ENCODE data around the gene ZMYND15.
A peak's percentile ranks its signal among the peaks of the same experiment; 100 is the strongest.

The ZMYND15 gene

DNA sequence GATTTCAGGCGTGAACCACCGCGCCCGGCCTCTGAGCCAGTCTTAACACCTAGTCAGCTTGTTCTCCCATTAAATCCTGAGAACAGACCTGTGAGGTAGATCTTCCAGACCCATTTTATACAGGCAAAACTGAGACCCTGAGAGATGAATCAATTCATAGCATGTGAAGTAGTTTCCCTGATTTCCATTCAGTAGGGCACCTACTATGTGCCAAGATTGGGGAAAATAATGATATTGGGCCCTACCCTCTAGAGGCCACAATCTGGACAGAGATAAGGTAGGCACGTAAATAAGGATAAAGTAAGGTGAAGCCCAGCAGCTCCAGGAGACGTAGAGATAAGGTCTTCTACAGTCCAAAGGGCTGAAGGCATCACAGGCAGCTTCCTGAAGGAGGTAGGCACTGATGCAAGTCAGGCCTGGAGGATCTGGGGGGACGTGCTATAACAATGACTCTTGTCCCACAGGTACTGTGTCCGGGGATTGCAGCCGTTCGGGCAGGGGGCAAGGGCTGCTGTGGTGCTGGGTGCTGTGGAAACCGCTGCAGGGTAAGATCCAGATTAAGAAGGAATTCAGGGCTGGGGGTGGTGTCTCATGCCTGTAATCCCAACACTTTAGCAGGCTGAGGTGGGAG, 40.8 kb downstream of the ZMYND15 start:
- H3K9me3 ChIP-seq (ENCODE audit: control insufficient read depth in 5 of 5, low read length in 5 of 5): no peaks in the 10 kb centered on the region
- peaks cover 0 to 9% (median 4%) of the 10 kb centered on the region in 5 donors for H3K4me1 ChIP-seq (ENCODE audit: control insufficient read depth in 5 of 5, insufficient read depth in 5 of 5, low read length in 5 of 5)
- H3K27me3 ChIP-seq (ENCODE audit: control insufficient read depth in 5 of 5, insufficient read depth in 4 of 5, low read length in 5 of 5): peaks cover 10 to 26% (median 17%) of the 10 kb centered on the region in 5 donors
- no peak overlapping the region for H3K27ac ChIP-seq (ENCODE audit: low read depth, low read length)
- H3K9ac ChIP-seq (ENCODE audit: low read length in 5 of 5): no peak overlapping the region
- H3K36me3 ChIP-seq (ENCODE audit: control insufficient read depth in 5 of 5, insufficient read depth in 5 of 5, low read length in 5 of 5): no peaks in the 10 kb centered on the region
- H3K4me3 ChIP-seq (ENCODE audit: low read depth in 1 of 5, low read length in 5 of 5): no peak overlapping the region

DNA sequence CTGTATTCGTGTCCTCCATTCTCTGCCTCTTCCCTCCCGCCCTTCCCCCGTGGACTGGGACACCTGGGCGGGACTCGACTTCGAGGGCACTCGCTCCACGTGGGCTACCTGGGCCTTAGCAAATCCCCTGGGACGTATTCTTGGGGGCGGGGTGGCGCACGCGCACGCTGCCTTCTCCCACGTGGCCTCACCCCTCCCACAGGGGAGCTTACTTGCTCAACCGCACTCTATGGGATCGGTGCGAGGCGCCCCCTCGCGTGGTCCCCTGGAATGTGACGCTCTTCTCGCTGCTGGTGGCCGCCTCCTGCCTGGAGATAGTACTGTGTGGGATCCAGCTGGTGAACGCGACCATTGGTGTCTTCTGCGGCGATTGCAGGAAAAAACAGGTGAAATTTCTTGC, 43.0 kb downstream of the ZMYND15 start:
- Histone ChIP-seq H3K9ac (ENCODE audit: low read length in 5 of 5) (no peak overlapping the region), H3K27ac (ENCODE audit: low read depth, low read length) (no peak overlapping the region), H3K9me3 (ENCODE audit: control insufficient read depth in 5 of 5, low read length in 5 of 5) (no peaks in the 10 kb centered on the region), H3K27me3 (ENCODE audit: control insufficient read depth in 5 of 5, insufficient read depth in 4 of 5, low read length in 5 of 5) (peaks cover 19 to 36% (median 21%) of the 10 kb centered on the region in 5 donors), H3K4me3 (ENCODE audit: low read depth in 1 of 5, low read length in 5 of 5) (no peak overlapping the region), H3K4me1 (ENCODE audit: control insufficient read depth in 5 of 5, insufficient read depth in 5 of 5, low read length in 5 of 5) (peaks cover 2 to 31% (median 25%) of the 10 kb centered on the region in 5 donors), H3K36me3 (ENCODE audit: control insufficient read depth in 5 of 5, insufficient read depth in 5 of 5, low read length in 5 of 5) (no peaks in the 10 kb centered on the region)

GRCh38 chr17:4785311-4786105, 45.9 kb downstream of the ZMYND15 start:
- Histone ChIP-seq H3K4me3 (ENCODE audit: low read depth in 1 of 5, low read length in 5 of 5) (peak overlapping the region in 4 of 5 donors; percentile 37 to 58 (median 52)), H3K27me3 (ENCODE audit: control insufficient read depth in 5 of 5, insufficient read depth in 4 of 5, low read length in 5 of 5) (peaks cover 19 to 32% (median 21%) of the 10 kb centered on the region in 5 donors), H3K9ac (ENCODE audit: low read length in 5 of 5) (peak overlapping the region in 2 of 5 donors; percentile 22 to 46), H3K36me3 (ENCODE audit: control insufficient read depth in 5 of 5, insufficient read depth in 5 of 5, low read length in 5 of 5) (no peaks in the 10 kb centered on the region), H3K27ac (ENCODE audit: low read depth, low read length) (no peak overlapping the region), H3K9me3 (ENCODE audit: control insufficient read depth in 5 of 5, low read length in 5 of 5) (no peaks in the 10 kb centered on the region), H3K4me1 (ENCODE audit: control insufficient read depth in 5 of 5, insufficient read depth in 5 of 5, low read length in 5 of 5) (peaks cover 4 to 55% (median 45%) of the 10 kb centered on the region in 5 donors)

DNA sequence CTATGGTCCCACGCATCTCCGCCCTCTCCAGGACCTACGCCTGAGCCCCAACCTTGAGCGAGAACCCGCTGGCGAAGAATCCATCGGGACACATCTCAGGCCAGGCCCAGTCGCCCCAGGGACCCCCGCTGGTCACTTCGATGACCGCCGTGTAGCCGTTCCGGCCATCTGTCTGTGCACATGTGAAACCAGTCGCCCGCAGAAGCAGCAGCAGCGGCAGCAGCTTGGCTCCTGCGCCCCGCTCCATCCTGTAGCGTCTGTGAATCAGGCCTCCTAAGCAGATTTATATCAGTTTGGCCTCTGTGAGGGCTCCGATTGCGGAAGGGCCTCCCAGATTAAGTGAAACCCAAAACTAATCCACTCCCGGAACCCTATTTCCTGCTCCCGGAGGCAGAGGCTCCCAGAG, 46.5 kb downstream of the ZMYND15 start, which contains the start of gene VMO1:
VMO1 (minus strand) TSS at position 259 of the 406 bp plus-strand sequence; CDS start at position 247, 12 bp downstream.
- Histone ChIP-seq H3K27me3 (ENCODE audit: control insufficient read depth in 5 of 5, insufficient read depth in 4 of 5, low read length in 5 of 5) (peaks cover 19 to 30% (median 21%) of the 10 kb centered on the region in 5 donors), H3K36me3 (ENCODE audit: control insufficient read depth in 5 of 5, insufficient read depth in 5 of 5, low read length in 5 of 5) (no peaks in the 10 kb centered on the region), H3K9me3 (ENCODE audit: control insufficient read depth in 5 of 5, low read length in 5 of 5) (no peaks in the 10 kb centered on the region), H3K4me3 (ENCODE audit: low read depth in 1 of 5, low read length in 5 of 5) (peak within 1 kb of the TSS; percentile 22 to 58 (median 51)), H3K27ac (ENCODE audit: low read depth, low read length) (no peak within 1 kb of the TSS), H3K9ac (ENCODE audit: low read length in 5 of 5) (peak within 1 kb of the TSS in 3 of 5 donors; percentile 32 to 53 (median 46)), H3K4me1 (ENCODE audit: control insufficient read depth in 5 of 5, insufficient read depth in 5 of 5, low read length in 5 of 5) (peaks cover 7 to 59% (median 48%) of the 10 kb centered on the region in 5 donors)

GRCh38 chr17:4786516-4786915, 46.9 kb downstream of the ZMYND15 start:
- H3K4me1 ChIP-seq (ENCODE audit: control insufficient read depth in 5 of 5, insufficient read depth in 5 of 5, low read length in 5 of 5): peaks cover 7 to 59% (median 48%) of the 10 kb centered on the region in 5 donors
- H3K27me3 ChIP-seq (ENCODE audit: control insufficient read depth in 5 of 5, insufficient read depth in 4 of 5, low read length in 5 of 5): peaks cover 19 to 30% (median 21%) of the 10 kb centered on the region in 5 donors
- H3K9me3 ChIP-seq (ENCODE audit: control insufficient read depth in 5 of 5, low read length in 5 of 5): no peaks in the 10 kb centered on the region
- no peak overlapping the region for H3K27ac ChIP-seq (ENCODE audit: low read depth, low read length)
- peak overlapping the region in 3 of 5 donors; percentile 32 to 53 (median 46) for H3K9ac ChIP-seq (ENCODE audit: low read length in 5 of 5)
- H3K4me3 ChIP-seq (ENCODE audit: low read depth in 1 of 5, low read length in 5 of 5): peak overlapping the region in 4 of 5 donors; percentile 22 to 58 (median 52)
- H3K36me3 ChIP-seq (ENCODE audit: control insufficient read depth in 5 of 5, insufficient read depth in 5 of 5, low read length in 5 of 5): no peaks in the 10 kb centered on the region

GRCh38 chr17:4788159-4788806, 48.6 kb downstream of the ZMYND15 start:
- H3K4me1 ChIP-seq (ENCODE audit: control insufficient read depth in 5 of 5, insufficient read depth in 5 of 5, low read length in 5 of 5): peaks cover 7 to 55% (median 48%) of the 10 kb centered on the region in 5 donors
- H3K4me3 ChIP-seq (ENCODE audit: low read depth in 1 of 5, low read length in 5 of 5): peak overlapping the region in 3 of 5 donors; percentile 75 to 78 (median 77)
- H3K36me3 ChIP-seq (ENCODE audit: control insufficient read depth in 5 of 5, insufficient read depth in 5 of 5, low read length in 5 of 5): no peaks in the 10 kb centered on the region
- no peak overlapping the region for H3K9ac ChIP-seq (ENCODE audit: low read length in 5 of 5)
- peaks cover 8 to 18% (median 15%) of the 10 kb centered on the region in 5 donors for H3K27me3 ChIP-seq (ENCODE audit: control insufficient read depth in 5 of 5, insufficient read depth in 4 of 5, low read length in 5 of 5)
- no peak overlapping the region for H3K27ac ChIP-seq (ENCODE audit: low read depth, low read length)
- no peaks in the 10 kb centered on the region for H3K9me3 ChIP-seq (ENCODE audit: control insufficient read depth in 5 of 5, low read length in 5 of 5)

- Histone ChIP-seq H3K9me3 (ENCODE audit: control insufficient read depth in 5 of 5, low read length in 5 of 5) (no peaks in the 10 kb centered on the region), H3K4me3 (ENCODE audit: low read depth in 1 of 5, low read length in 5 of 5) (peak within 1 kb of the TSS in 4 of 5 donors; percentile 57 to 78 (median 76)), H3K27me3 (ENCODE audit: control insufficient read depth in 5 of 5, insufficient read depth in 4 of 5, low read length in 5 of 5) (peaks cover 8 to 15% (median 13%) of the 10 kb centered on the region in 5 donors), H3K36me3 (ENCODE audit: control insufficient read depth in 5 of 5, insufficient read depth in 5 of 5, low read length in 5 of 5) (no peaks in the 10 kb centered on the region), H3K27ac (ENCODE audit: low read depth, low read length) (peak within 1 kb of the TSS; percentile 63), H3K4me1 (ENCODE audit: control insufficient read depth in 5 of 5, insufficient read depth in 5 of 5, low read length in 5 of 5) (peaks cover 7 to 55% (median 48%) of the 10 kb centered on the region in 5 donors), H3K9ac (ENCODE audit: low read length in 5 of 5) (peak within 1 kb of the TSS in 4 of 5 donors; percentile 78 to 83 (median 81))
These were observed 49.4 kb downstream of the ZMYND15 start, which contains the start of gene GLTPD2 for GRCh38 chr17:4788807-4789700. Gene GLTPD2 (plus strand): TSS chr17:4788964. CDS start chr17:4789012, 48 bp downstream.

DNA sequence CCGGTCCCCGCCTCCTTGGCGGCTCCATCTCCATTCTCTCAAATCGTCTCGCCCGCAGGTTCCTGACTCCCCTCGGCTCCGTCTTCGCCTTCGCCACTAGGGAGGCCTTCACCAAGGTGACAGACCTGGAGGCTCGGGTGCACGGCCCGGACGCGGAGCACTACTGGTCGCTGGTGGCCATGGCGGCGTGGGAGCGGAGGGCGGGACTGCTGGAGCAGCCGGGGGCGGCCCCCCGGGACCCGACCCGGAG, 50.0 kb downstream of the ZMYND15 start:
- peak overlapping the region in 4 of 5 donors; percentile 78 to 83 (median 81) for H3K9ac ChIP-seq (ENCODE audit: low read length in 5 of 5)
- no peaks in the 10 kb centered on the region for H3K9me3 ChIP-seq (ENCODE audit: control insufficient read depth in 5 of 5, low read length in 5 of 5)
- peaks cover 5 to 13% (median 10%) of the 10 kb centered on the region in 5 donors for H3K27me3 ChIP-seq (ENCODE audit: control insufficient read depth in 5 of 5, insufficient read depth in 4 of 5, low read length in 5 of 5)
- H3K4me3 ChIP-seq (ENCODE audit: low read depth in 1 of 5, low read length in 5 of 5): peak overlapping the region in 4 of 5 donors; percentile 57 to 78 (median 76)
- H3K4me1 ChIP-seq (ENCODE audit: control insufficient read depth in 5 of 5, insufficient read depth in 5 of 5, low read length in 5 of 5): peaks cover 7 to 55% (median 48%) of the 10 kb centered on the region in 5 donors
- peak overlapping the region; percentile 63 for H3K27ac ChIP-seq (ENCODE audit: low read depth, low read length)
- H3K36me3 ChIP-seq (ENCODE audit: control insufficient read depth in 5 of 5, insufficient read depth in 5 of 5, low read length in 5 of 5): no peaks in the 10 kb centered on the region

Data from subcutaneous abdominal adipose tissue (tissue), 5 donors.